Left renal cortex interstitium (tissue), 4 donors: ENCODE measurements around the gene SVIL. TPM values are rescaled to one million over a fixed set of nuclear protein-coding genes. Genes with fewer than 3 reads are reported as not detected.
"Not testable (repeated sequence)": the region's sequence is repeated elsewhere in the genome, so short reads cannot be mapped to it uniquely, and the experiment has no call there.

ENCODE experiments used
- DNase-seq, 4 donors: peaks; one replicate each; pipeline ENCODE4 v3.0.0-alpha.2; 2013; ENCODE audit warnings: low read depth in 4 of 4, low spot score in 2 of 4, missing footprints in 1 of 4
- polyA plus RNA-seq, 4 donors: library from polyadenylated mRNA; unstranded; fragments of 120-200 nt; gene quantifications; one replicate each; pipeline ENCODE4 v1.2.1, GENCODE V29; 2013; ENCODE audit not compliant: insufficient read length in 4 of 4

SVIL gene
- polyA plus RNA-seq, 4 donors = 38.6 to 42.5 (median 40.9) TPM

DNA sequence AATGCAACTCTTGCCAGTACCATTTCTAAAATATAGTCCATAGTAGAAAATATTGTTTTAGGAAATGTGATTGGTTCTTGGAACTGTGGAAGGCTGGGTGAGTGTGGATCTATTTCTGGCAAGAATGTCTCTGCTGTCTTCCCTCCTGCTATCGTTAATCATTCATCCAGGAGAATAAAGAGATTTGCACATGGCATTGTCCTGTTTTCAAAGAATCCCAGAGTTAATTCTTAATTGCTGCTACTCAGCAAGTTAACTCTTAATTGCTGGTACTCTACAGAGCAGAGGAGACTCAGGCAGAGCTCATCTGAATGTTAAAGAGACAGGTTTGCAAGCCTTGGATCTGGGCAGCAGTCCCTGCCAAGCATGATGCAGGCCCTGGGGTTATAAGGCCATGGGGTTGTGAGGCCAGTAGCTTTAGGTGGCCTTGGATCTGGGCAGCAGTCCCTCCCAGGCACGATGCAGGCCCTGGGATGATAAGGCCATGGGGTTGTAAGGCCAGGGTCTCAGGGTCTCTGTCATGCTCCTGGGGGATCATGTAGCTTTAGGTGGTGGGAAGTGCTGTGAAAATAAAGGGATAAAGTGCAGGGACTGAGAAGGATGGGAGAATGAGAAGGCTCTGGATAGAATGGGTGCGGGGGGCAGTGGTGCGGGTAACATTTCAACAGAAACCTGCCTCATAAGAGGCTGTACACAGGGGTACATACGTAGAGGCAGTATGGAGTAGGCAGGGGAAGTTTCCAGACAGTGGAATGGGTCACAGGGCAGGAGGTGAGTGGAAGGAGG lies 162.3 kb downstream of the SVIL start:
- no peak for DNase-seq

DNA sequence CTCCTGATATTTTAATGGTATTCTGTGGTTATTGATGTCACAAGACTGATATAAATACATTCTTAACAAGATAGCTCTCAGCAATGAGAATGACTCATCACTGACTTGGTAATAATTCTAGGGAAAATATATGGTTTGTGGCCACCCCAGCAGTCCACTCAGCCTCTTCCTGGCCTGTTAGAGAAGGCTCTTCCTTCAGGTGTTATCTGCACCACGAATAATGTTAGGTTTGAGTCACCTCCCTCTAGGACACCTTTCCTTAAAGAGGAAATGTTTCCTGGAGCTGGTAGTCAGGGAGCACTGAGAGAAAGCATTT lies 163.3 kb downstream of the SVIL start:
- no peak for DNase-seq

DNA sequence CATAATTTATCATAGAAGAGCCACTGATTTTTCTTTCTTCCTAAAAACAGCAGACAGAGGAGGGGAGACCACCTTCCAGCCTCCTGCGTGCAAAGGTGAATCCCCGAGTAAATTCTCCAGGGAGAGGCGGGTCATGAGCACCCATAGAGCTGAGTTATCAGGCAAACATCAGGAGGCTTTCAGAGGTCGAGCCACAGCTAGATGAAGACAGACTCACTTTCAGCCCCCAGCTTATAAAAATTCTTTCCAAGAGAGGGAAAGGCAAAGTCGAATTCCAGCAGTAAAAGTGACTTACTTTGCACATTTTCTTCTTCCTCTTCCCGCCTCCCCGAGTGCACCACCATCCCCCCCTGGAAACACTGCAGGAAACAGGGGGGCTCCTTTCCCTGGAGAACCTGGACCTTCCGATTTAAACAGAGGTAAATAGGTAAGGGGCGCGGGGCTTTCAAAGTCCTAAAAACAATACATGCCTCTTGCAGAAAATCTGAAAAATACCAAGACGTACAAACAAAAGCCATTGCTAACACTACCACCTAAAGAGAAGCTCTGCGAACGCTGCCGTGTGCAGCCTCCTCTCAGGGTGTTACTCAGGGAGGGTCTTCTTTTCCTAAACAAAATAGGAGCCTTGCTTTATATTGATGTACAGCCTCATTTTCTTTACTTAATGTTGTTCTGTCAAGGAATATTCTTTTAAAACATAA lies 163.8 kb downstream of the SVIL start:
- no peak for DNase-seq

DNA sequence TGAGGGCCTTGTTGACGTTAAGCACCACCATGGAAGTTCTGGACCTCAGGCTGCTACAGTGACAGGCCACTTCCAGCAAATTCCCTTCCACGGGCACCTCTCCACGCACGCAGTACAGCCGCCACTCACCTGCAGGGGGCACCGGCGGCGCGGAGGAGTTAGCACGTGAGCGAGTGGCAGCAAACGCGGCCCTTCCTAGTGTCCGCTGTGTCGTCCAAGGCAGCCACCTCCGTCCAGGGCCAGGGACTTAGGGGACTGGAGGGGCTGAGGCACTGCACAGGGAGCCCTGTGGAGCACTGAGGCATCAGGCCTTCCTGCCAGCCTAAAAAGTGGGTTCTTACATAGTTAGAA lies 164.4 kb downstream of the SVIL start:
- DNase-seq = no peak

DNA sequence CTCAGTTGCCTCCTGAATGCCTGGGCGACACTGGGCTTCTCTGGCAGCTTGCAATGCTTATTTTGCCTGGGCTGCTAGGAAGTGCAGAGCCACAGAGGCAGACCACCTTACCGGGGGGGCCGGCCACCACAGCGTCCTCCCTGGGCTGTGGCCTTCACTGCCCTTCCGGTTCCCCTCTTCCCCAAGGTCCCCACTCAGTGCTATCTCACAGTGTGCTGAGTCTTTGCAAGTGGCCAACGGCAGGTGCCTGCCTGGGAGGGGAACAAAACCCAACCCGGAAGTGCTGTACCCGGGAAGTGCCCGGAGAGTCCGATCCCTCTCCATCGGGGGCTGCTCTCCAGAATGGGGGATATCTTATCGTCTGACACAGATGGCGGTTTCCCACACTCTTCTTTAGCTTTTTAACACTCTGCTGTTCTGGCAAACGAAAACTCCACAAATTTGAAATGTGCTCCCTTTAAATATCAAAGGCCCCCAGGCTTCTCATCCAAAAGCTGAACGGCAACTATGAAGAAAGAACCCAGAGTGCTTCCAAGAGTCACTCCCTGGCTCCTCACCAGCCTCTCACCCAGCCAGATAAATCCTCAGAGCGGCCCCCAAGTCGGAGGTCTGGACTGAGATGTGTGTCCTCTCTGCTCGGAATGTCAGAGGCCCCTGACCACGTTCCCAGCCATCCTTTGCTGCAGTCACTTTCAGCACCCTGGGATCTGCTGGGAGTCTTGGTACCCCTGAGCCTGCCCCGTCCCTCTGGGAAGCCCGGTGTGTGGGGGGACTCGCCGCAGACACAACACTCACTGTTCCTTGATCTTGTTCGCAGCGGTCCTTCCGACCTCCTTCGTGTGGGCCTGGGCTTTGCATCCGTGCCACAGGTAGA lies 165.1 kb downstream of the SVIL start:
- DNase-seq = no peak

DNA sequence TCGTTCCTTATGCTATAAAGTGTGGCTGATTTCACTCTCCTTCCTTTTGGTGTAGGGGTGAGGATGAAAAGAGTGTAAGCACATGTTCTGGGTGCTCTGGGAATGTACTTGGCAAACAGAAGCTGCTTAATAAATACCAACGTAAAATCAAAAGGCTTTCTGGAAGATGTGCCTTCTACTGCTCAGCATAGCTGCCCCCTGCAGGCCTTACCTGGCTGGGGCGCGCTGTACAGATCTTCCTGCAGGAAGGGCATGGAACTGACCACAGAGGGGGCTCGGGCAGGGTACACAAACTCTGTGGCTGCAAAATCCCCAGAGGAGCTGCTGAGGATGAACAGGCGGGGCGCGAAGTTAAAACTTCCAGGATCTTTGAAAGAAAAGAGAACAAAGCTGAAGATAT lies 169.4 kb downstream of the SVIL start:
- DNase-seq = no peak

DNA sequence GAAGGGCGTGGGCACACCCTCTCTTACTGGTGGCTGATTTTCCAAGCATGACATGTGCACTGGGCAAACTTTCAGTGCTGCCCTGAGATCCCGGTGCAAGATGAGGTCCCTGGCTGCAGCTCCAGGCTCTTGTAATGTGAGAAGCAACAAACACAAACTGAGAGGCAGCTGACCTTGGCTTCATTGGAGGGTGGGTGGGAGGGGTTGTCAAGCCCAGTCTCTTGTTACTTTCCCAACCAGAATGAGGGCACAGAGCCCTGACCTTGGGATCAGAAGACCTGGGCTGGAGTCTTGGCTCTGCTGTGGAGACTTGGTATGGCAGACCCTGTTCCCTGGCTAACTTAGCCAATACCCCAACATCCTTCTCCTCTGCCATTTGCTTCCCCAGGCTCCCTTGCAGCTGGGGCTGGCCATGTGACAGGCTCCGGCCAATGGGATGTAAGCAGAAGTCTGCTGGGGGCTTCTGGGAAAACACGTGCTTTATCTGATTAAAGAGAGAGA lies 170.1 kb downstream of the SVIL start:
- not testable (repeated sequence) for DNase-seq

DNA sequence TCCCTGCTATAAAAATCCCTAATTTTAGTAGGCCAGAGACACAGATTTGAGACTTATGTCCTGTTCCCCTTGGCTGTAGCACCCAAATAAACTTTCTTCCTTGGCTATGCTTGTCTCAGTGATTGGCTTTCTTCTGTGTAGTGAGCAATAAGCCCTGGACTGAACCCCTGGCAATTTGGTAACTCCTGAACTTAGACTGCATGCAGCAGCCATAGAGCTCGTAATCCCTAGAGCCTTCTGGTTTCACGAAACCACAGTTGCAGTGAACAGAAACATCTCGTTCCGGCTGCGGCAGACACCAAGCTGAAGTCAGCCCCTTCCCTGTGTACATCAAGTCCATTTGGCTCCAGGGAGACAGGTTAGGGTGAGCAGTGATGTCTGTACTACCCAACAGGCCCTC lies 173.7 kb downstream of the SVIL start:
- DNase-seq = no peak

DNA sequence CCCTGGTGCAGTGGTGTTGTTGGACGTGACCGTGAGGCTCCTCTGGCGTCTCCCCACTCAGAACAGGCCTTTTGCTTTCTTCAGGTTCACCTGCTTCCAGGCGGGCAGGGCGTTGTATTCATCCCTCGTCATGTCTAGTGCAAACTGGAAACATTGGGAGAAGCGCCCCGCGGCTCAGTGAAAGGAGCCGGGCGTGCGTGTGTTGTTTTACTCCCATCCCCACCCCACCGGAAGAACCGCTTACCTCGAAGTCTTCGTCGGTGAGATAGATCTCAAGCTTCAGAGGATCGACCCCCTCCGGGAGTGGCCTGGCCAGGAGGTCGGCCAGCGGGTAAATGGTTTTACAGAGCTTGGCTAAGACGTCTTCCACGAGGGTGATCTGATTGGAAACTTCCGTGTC lies 176.6 kb downstream of the SVIL start:
- not testable (repeated sequence) for DNase-seq

DNA sequence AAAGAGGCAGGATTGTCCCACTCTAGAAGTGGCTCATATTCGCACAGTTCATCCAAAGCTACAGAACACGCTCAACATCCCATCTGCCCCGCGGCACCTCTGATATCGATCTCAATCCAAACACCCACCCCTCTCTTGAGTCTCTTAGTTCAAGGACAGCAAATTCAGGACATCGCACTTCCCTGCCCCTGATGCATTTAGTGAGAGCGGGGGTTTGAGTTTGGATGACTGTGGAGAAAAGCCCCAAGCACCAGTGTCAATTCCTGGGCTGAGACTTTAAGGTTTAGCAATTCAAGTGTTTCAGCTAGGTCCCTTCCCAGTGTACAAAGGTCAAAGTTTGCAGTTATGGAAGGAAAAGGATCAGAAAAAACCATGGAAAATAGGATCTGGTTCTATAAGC lies 179.7 kb downstream of the SVIL start:
- no peak for DNase-seq

DNA sequence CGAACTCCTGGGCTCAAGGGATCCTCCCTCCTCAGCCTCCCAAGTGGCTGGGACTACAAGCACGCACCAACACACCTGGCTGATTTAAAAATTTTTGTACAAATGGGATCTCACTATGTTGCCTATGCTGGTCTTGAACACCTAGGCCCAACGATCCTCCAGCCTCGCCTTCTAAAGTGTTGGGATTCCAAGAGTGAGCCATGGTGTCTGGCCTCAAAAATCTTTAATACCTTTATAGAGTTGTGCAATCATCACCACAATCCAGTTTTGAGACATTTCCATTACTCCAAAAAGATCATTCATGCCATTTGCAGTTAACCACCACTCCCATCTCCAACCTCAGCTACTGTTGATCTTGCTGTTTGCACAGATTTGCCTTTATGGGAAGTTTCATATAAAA lies 180.5 kb downstream of the SVIL start:
- no peak for DNase-seq

DNA sequence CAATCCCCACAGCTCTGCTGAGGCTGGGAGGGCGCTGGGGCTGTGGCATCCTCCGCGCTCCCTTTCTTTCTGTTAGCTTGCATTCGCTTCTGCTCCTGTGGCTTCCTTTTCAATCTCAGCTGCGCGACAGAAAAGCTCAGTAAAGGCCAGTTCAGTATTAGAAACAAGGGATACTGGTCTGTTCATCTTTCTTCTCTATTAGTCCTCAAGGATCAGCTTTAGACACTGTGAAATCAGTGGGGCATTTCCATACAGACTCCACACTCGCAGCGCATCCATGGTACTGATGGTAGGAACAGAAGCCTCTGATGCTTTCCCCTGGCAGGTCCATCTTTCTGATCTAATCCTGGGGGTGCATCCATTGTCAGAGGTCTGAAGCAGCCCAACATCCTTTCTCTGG lies 182.2 kb downstream of the SVIL start:
- no peak for DNase-seq

DNA sequence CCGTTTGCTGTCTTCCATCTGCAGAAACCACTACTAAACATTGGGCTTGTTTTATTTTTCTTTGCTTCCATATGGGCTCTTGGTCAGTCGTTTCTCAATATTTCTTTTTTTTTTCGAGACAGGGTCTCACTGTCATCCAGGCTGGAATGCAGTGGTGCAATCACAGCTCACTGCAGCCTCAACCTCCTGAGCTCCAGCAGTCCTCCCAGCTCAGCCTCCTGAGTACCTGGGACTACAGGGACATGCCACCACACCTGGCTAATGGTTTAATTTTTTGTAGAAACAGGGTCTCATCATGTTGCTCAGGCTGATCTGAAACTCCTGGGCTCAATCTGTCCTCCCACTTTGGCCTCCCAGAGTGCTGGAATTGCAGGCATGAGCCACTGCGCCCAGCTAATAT lies 182.8 kb downstream of the SVIL start:
- no peak for DNase-seq

DNA sequence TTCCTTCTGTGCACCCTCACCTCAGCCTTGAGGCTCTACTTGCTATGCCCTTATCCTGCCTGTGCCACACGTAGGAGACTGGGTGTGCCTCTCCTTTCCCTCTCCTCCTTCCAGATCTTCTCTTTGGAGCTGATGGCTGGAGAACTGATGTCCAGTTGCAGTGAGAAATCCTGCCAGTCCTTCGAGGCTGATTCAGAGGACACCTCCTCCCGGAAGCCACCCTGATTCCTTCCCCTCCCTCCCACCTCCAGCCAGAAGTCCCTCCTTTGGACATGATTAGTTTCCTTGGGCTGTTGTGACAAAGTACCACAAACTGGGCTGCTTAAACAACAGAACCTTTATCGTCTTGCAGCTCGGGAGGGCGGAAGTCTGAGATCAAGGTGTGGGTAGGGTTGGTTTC lies 184.4 kb downstream of the SVIL start:
- no peak for DNase-seq

DNA sequence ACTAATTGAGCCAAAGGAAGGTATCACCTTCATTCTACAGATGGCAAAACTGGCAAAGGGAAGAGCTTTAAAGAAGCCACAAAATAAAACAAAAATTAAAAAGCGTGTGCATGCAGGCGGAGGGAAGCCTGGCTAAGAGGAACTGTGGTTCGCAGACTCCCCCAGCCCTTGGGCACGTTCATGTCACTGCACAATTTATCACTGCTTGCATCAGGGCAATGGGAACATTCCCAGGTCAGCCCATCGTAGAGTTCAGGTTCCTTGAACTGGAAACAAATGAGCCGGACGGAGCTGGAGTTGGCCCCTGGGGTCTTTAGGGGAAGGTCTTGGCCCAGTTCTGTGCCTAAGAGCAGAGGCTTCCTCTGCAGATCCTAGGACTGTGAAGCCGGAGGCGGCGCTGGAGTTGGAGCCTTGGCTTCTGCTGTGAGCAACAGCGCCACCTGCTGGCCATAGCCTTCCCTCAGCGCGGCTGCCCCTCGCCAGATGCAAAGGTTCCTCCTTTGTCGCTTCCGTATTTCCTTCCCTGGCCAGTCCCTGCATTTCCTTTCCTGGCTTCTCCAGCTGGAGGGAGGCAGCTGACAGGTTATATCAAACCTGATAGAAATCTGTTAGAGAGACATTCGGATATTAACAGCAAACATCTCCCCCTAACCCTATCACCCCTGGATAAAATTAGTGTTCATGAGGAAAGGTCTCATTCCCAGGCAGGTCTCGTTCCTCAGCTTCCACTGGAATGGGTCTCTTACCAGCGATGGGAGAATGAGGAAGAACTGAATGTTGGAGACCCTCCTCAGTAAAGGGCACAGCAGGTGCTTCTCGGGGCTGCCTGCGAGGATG lies 185.8 kb downstream of the SVIL start:
- DNase-seq = peak in 3 of 4 donors; percentile 39 to 42 (median 39)

DNA sequence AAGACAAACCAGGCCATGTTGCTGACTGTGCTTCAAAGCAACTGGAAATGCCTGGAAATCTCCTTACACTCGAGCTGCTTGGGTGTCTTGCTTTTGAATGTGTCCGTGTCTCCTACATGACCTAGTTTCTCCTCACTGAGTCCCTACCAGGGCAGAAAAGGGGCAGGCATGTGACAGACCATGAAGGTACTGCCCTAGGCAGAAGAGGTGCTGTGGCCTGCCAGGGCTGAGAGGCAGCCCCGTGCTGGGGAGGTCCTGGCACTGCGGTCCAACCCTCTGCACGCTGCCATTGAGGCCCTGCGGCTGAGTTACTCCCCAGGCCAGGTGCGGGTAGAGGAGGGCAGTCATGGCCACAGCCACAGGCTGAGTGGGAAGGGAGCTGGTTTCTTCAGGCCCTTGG lies 186.6 kb downstream of the SVIL start:
- no peak for DNase-seq

DNA sequence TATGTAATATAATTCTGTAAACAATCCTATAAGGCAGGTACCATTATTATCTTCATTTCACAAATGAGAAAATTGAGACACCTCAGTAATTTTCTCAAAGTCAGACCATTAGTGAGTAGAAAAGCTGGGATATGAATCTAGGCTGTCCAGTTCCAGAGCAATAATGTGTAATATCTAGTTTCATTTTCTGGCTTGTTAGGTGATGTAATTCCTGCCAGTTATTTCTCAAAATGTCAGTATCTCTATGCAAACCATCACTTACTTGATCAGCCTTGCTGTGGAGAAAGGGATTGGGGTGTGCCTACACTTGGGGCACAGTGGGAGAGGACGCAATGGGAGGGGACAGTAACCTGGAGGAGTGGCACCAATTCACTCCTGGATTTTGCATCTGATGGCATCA lies 188.4 kb downstream of the SVIL start:
- DNase-seq = no peak

DNA sequence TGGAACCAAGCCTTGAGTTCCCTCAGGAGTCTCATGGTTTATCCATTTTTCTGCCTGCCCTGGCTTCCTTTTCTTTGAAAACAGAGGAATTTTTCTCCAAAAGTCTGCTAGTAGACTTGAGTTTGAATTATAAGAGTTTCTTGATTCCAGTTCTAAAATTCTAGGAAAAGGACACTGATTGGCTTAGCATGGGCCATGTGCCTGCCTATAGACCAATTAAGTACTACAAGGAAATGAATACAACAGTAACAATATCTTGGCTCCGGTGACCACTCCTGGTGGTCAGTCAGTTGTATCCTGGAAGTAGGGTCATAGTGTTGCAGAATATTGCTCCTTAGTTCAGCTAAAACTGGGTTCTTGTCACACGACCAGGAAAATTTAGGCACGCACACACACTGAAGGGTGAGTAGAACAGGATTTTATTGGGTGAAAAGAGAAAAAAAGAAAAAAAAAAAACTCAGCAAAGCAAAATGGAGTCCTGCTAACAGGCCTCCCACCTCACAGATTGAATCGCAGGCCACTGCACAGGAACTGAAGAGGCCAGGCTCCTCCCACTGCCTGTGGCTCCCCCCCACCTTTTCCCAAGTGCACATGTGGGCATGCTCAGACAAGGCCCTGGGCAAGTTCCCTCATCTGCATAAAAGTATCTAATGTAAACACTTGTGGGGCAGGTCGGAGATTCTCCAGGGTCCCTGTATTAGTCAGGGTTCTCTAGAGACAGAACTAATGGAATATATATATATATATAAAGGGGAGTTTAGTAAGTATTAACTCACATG lies 190.8 kb downstream of the SVIL start:
- DNase-seq = no peak

DNA sequence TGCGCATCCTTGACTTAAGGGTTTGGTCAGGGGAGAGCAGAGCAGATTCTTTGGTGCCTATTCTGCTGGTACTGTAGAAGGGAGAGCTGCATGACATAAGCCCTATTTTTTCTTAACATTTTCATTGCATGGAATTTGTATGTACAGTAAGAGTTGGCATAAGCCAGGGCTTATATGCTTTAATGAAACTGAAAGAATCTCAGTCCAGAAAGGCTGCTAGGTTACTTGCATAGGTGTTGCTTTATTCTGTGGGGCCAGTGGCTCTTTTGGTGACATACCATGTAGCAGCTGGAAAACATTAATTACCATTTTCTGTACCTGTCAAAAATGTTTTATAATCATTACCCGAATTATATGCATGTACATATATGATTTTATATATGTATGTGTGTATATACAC lies 193.8 kb downstream of the SVIL start:
- no peak for DNase-seq

DNA sequence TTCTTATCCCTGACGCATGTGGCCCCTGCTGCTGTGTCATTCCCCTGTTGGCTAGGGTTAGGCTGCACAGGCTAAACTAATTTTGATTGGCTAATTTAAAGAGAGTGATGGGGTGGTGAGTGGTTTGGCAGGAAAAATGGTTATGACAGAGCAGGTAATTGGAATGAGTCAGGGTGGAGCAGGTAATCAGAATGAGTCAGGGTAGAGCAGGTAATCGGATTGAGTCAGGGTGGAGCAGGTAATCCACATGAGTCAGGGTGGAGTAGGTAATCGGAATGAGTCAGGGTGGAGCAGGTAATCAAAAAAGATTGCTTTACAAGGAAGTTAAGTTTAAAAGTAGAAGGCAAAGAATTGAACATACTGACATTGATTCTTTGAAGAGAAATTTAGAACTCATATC lies 195.8 kb downstream of the SVIL start:
- DNase-seq = not testable (repeated sequence)
